Gastroesophageal sphincter (tissue), 4 donors: ENCODE measurements around the gene PEX26. TPM values are rescaled to one million over a fixed set of nuclear protein-coding genes. Genes with fewer than 3 reads are reported as not detected.
"Not testable (repeated sequence)": the region's sequence is repeated elsewhere in the genome, so short reads cannot be mapped to it uniquely, and the experiment has no call there.

Experiments
- ATAC-seq: fragments of 150-250 bp; one replicate; pipeline ENCODE4 v1.9.1; 2016; ENCODE audit warnings: mild to moderate bottlenecking, moderate library complexity
- H3K27ac ChIP-seq, 4 donors: fragments of 200-600 bp; sonication (generic) in 3 of 4; 1 replicate in 3 of 4; 2 replicates in 1 of 4; pipeline ENCODE4 v1.5.1; 2016 to 2019
- H3K27me3 ChIP-seq: fragments of 200-600 bp; sonication (generic); one replicate; pipeline ENCODE4 v1.5.1; 2019
- H3K36me3 ChIP-seq, 2 donors: fragments of 200-600 bp; sonication (generic); one replicate each; pipeline ENCODE4 v1.5.1; 2019; ENCODE audit warnings: control low read depth in 1 of 2
- H3K4me1 ChIP-seq, 3 donors: fragments of 200-600 bp; sonication (generic); 1 replicate in 2 of 3; 2 replicates in 1 of 3; pipeline ENCODE4 v1.5.1; 2016 to 2019; ENCODE audit warnings: control low read depth in 2 of 3
- H3K4me3 ChIP-seq, 2 donors: fragments of 200-600 bp; sonication (generic); one replicate each; pipeline ENCODE4 v1.5.1; 2019; ENCODE audit warnings: mild to moderate bottlenecking in 1 of 2, moderate library complexity in 1 of 2
- H3K9me3 ChIP-seq, 3 donors: fragments of 200-600 bp; sonication (generic); one replicate each; pipeline ENCODE4 v1.5.1; 2017 to 2019; ENCODE audit warnings: control low read depth in 2 of 3
- CTCF ChIP-seq, 4 experiments: fragments of 200-600 bp in 2 of 4; fragments of 450-650 bp in 2 of 4; sonication (generic) in 1 of 4; IDR thresholded peaks; one replicate each; pipeline ENCODE4 v1.5.1; 2017 to 2019; ENCODE audit warnings: antibody characterized with exemption in 4 of 4, mild to moderate bottlenecking in 2 of 4, moderate library complexity in 2 of 4
- EP300 ChIP-seq: sonication (generic); formaldehyde crosslinking; IDR thresholded peaks from one replicate; pipeline ENCODE4 v1.6.1; 2017; ENCODE audit warnings: antibody characterized with exemption, mild to moderate bottlenecking
- POLR2A ChIP-seq, 2 donors: fragments of 450-650 bp; IDR thresholded peaks; one replicate each; pipeline ENCODE4 v1.6.1; 2017; ENCODE audit warnings: antibody characterized with exemption in 2 of 2, mild to moderate bottlenecking in 2 of 2, moderate library complexity in 1 of 2
- POLR2AphosphoS5 ChIP-seq: sonication (generic); formaldehyde crosslinking; IDR thresholded peaks from one replicate; pipeline ENCODE4 v1.6.1; 2017; ENCODE audit warnings: antibody characterized with exemption
- WGBS, 2 donors: methylation state at CpG; one replicate each; pipeline ENCODE4 v1.1.5; 2018; ENCODE audit warnings: low coverage in 1 of 2; 5-methylcytosine and 5-hydroxymethylcytosine counted together
- total RNA-seq, 4 donors: library from RNA; depleted of rRNA; stranded (reverse); fragments of >200 nt; gene quantifications; one replicate each; pipeline ENCODE4 v1.1.0, GENCODE V29; 2016

Gene PEX26
- total RNA-seq, 4 donors from 2014 or later = 19.5 to 34.9 (median 27.4) TPM

- Histone ChIP-seq H3K4me1 (no peaks in the 10 kb centered on the region), H3K27ac (no peak overlapping the region), H3K9me3 (no peaks in the 10 kb centered on the region), H3K27me3 (no peaks in the 10 kb centered on the region), H3K36me3 (peaks cover 0 to 43% of the 10 kb centered on the region in 2 donors), H3K4me3 (no peak overlapping the region)
- TF ChIP-seq POLR2AphosphoS5 = no peak
- no peak for TF ChIP-seq CTCF (IDR thresholded peaks at IDR 0.05)
- no peak for TF ChIP-seq EP300
- no peak for TF ChIP-seq POLR2A (IDR thresholded peaks at IDR 0.05)
- 79 to 92% methylated on average over 7 to 8 of the region's 8 CpGs for WGBS, 2 donors
- no peak for ATAC-seq
Observed at GRCh38 chr22:18130018-18130417, 52.2 kb downstream of the PEX26 start.

DNA sequence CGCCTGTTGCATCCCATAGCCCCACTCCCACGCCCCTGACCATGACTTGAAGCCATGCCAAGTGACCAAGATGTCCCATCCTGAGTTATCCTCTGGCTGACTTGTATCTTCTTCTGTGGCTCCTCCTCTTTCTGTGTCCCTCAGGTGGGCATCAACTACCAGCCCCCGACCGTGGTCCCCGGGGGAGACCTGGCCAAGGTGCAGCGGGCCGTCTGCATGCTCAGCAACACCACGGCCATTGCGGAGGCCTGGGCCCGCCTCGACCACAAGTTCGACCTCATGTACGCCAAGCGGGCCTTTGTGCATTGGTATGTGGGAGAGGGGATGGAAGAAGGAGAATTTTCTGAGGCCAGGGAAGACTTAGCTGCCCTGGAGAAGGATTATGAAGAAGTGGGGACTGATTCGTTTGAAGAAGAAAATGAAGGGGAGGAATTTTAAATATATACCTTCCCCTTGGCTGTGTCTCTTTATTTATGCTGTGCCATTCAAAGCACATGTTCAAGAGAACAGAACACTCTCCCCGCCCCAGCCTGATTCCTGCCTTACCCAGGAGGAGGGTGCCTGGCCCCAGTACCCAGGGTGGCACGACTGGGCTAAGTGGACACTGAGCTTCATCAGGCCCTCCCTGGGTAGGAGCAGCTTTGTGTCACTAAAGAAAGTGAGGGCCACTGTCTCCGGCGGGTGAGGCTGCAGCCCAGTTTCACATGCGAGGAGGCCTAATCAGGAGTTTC lies 53.1 kb downstream of the PEX26 start:
- no peaks in the 10 kb centered on the region for H3K4me1 ChIP-seq
- TF ChIP-seq CTCF (IDR thresholded peaks at IDR 0.05) (no peak), POLR2A (IDR thresholded peaks at IDR 0.05) (no peak), POLR2AphosphoS5 (no peak), EP300 (no peak)
- no peak for ATAC-seq
- H3K4me3 ChIP-seq = no peak overlapping the region
- no peaks in the 10 kb centered on the region for H3K27me3 ChIP-seq
- WGBS, 2 donors = 82 to 100% methylated on average over 2 to 7 of the region's 20 CpGs
- no peak overlapping the region for H3K27ac ChIP-seq
- peaks cover 0 to 40% of the 10 kb centered on the region in 2 donors for H3K36me3 ChIP-seq
- no peaks in the 10 kb centered on the region for H3K9me3 ChIP-seq

GRCh38 chr22:18133452-18133851 lies 55.7 kb downstream of the PEX26 start:
- H3K27ac ChIP-seq = peak overlapping the region in 3 of 4 donors; percentile 14 to 43 (median 26)
- H3K36me3 ChIP-seq = peaks cover 0 to 25% of the 10 kb centered on the region in 2 donors
- no peak overlapping the region for H3K4me3 ChIP-seq
- 64 to 68% methylated on average over 1 to 2 of the region's 2 CpGs for WGBS, 2 donors
- ATAC-seq = peak; percentile 78
- TF ChIP-seq CTCF (IDR thresholded peaks at IDR 0.05) = no peak
- no peak for TF ChIP-seq POLR2AphosphoS5
- no peak for TF ChIP-seq EP300
- no peak for TF ChIP-seq POLR2A (IDR thresholded peaks at IDR 0.05)
- H3K4me1 ChIP-seq = no peaks in the 10 kb centered on the region
- H3K27me3 ChIP-seq = no peaks in the 10 kb centered on the region
- no peaks in the 10 kb centered on the region for H3K9me3 ChIP-seq

DNA sequence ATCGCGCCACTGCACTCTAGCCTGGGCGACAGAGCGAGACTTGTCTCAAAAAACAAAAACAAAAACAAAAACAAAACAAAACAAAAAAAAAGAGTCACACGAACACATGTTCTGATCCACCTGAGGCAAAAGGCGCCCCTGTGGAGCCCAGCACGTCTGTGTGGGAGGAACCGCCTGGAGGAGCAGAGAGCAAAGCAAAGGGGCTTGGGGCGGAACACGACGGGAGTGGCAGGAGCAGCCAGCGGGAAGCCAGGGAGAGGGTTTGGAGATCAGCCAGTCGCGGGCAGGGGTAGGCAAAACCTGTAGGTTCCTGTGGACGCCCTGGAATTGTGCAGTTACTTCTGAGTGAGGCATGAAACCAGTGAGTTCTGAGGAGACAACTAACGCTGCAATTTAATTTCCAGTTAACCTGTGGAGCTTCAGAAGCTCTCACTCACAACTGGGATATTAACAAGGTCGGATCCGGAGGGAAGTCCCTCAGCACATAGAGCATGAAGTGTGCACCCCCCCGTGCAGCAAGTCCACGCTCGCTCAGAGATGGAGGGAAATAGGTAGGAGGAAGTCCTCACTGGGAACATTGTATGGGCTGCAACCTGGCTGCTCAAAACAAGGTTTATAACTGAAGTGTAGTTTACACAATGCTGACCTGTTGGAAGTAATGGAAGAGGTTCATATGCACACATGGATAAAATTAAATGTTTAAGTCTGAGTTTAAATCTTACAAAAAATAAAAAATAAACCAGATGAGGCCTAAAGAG lies 59.0 kb downstream of the PEX26 start:
- no peaks in the 10 kb centered on the region for H3K27me3 ChIP-seq
- H3K4me1 ChIP-seq = no peaks in the 10 kb centered on the region
- H3K9me3 ChIP-seq = no peaks in the 10 kb centered on the region
- H3K36me3 ChIP-seq = peaks cover 0 to 13% of the 10 kb centered on the region in 2 donors
- WGBS, 2 donors = 60 to 92% methylated on average over 2 to 10 of the region's 21 CpGs
- H3K4me3 ChIP-seq = no peak overlapping the region
- ATAC-seq = no peak
- no peak for TF ChIP-seq POLR2AphosphoS5
- no peak for TF ChIP-seq EP300
- no peak for TF ChIP-seq POLR2A (IDR thresholded peaks at IDR 0.05)
- no peak for TF ChIP-seq CTCF (IDR thresholded peaks at IDR 0.05)
- no peak overlapping the region for H3K27ac ChIP-seq

GRCh38 chr22:18141004-18141403 lies 63.2 kb downstream of the PEX26 start:
- not testable (repeated sequence) for H3K36me3 ChIP-seq, H3K27ac ChIP-seq, H3K4me3 ChIP-seq, H3K9me3 ChIP-seq, H3K4me1 ChIP-seq, ATAC-seq, H3K27me3 ChIP-seq
- WGBS, 2 donors = 96% methylated on average over 4 of the region's 6 CpGs; no CpG with 5 or more reads in 1 of the 2 donors
